HCT116 (cell line): ENCODE data around the gene CTIF. TPM values are rescaled to one million over a fixed set of nuclear protein-coding genes. Genes with fewer than 3 reads are reported as not detected.

Source experiments
- ATAC-seq: fragments of 200-7000 bp; cut with Tn5 transposase; 2 replicates; pipeline ENCODE4 v1.9.1; 2020; ENCODE audit warnings: mild to moderate bottlenecking, moderate library complexity
- BruUV-seq: library from RNA; stranded (reverse); fragments of 400-500 nt; replicated peaks from 2 replicates; lab custom pipeline; 2021; lab: Mats Ljungman, UMichigan
- CTCF ChIA-PET: fragments of 300-600 bp; sonication (Branson Sonifier 250); formaldehyde crosslinking; loops from one replicate; lab custom pipeline; 2021; ENCODE audit warnings: antibody characterized with exemption; lab: Charles Lee
- POLR2A ChIA-PET: fragments of 300-600, 350-600 bp; sonication (Branson Sonifier 250); formaldehyde crosslinking; loops from one replicate; lab custom pipeline; 2021; ENCODE audit warnings: antibody characterized with exemption; lab: Charles Lee
- RAD21 ChIA-PET, 2 experiments: fragments of 300-600 bp; sonication (Branson Sonifier 250); formaldehyde crosslinking; loops; one replicate each; lab custom pipeline; 2023; ENCODE audit warnings: low total read pairs in 2 of 2; ENCODE audit not compliant: uncharacterized antibody in 2 of 2, unreplicated experiment in 2 of 2, low non-redundant PET in 1 of 2; lab: Charles Lee
- DNase-seq: peaks from one replicate; pipeline ENCODE4 v3.0.0-alpha.2; 2010; ENCODE audit warnings: low read depth, low spot score
- H2AFZ ChIP-seq: fragments of 200-600 bp; shearing (Covaris generic), sonication (generic); 2 replicates; pipeline ENCODE4 v1.6.1; 2017; ENCODE audit warnings: low read depth, mixed run types, mixed read lengths, antibody characterized with exemption, low read length; ENCODE audit not compliant: poor library complexity, severe bottlenecking
- H3K27ac ChIP-seq: 2 replicates; pipeline ENCODE4 v1.5.1; 2012; ENCODE audit warnings: low read depth, low read length
- H3K27me3 ChIP-seq: fragments of 200-600 bp; sonication (generic); 2 replicates; pipeline ENCODE4 v1.6.1; 2016; ENCODE audit warnings: mixed run types, low read length, mixed read lengths; ENCODE audit not compliant: insufficient read depth
- H3K36me3 ChIP-seq, 2 experiments: fragments of 200-500 bp in 1 of 2; fragments of 200-600 bp in 1 of 2; sonication (Bioruptor generic) in 1 of 2; sonication (generic) in 1 of 2; 2 replicates each; pipeline versions ENCODE4 v1.5.1 to v1.6.1; 2014 to 2016; ENCODE audit warnings: low read length in 2 of 2, inconsistent platforms in 1 of 2, mixed read lengths in 1 of 2, mixed run types in 1 of 2; ENCODE audit not compliant: insufficient read depth in 2 of 2, control insufficient read depth in 1 of 2
- H3K4me1 ChIP-seq, 2 experiments: fragments of 200-600 bp in 1 of 2; sonication (generic) in 1 of 2; 2 replicates each; pipeline versions ENCODE4 v1.5.1 to v1.6.1; 2012 to 2017; ENCODE audit warnings: low read length in 2 of 2, inconsistent platforms in 1 of 2, mild to moderate bottlenecking in 1 of 2, mixed read lengths in 1 of 2, mixed run types in 1 of 2, moderate library complexity in 1 of 2; ENCODE audit not compliant: insufficient read depth in 2 of 2, control insufficient read depth in 1 of 2
- H3K4me2 ChIP-seq: fragments of 200-600 bp; sonication (generic); 2 replicates; pipeline ENCODE4 v1.6.1; 2017; ENCODE audit warnings: mixed run types, low read length, mixed read lengths
- H3K4me3 ChIP-seq, 2 experiments: fragments of 200-600 bp in 1 of 2; sonication (generic) in 1 of 2; replicated peaks in 1 of 2; 2 replicates each; pipeline ENCODE4 v1.5.1; 2011 to 2016; ENCODE audit warnings: low read length in 2 of 2, control low read depth in 1 of 2, low read depth in 1 of 2, mild to moderate bottlenecking in 1 of 2, mixed read lengths in 1 of 2, mixed run types in 1 of 2
- H3K79me2 ChIP-seq: fragments of 200-600 bp; sonication (generic); 2 replicates; pipeline ENCODE4 v1.6.1; 2017; ENCODE audit warnings: mild to moderate bottlenecking, mixed run types, low read length, moderate library complexity, mixed read lengths; ENCODE audit not compliant: insufficient read depth
- H3K9ac ChIP-seq: fragments of 200-600 bp; sonication (generic); 2 replicates; pipeline ENCODE4 v1.6.1; 2016; ENCODE audit warnings: low read length, mixed read lengths
- H3K9me2 ChIP-seq: fragments of 200-600 bp; sonication (generic), shearing (Covaris generic); 2 replicates; pipeline ENCODE4 v1.6.1; 2017; ENCODE audit warnings: mixed run types, mild to moderate bottlenecking, moderate library complexity; ENCODE audit not compliant: insufficient read depth
- H3K9me3 ChIP-seq, 2 experiments: fragments of 200-500 bp in 1 of 2; fragments of 200-600 bp in 1 of 2; sonication (Bioruptor generic) in 1 of 2; sonication (generic) in 1 of 2; 2 replicates each; pipeline ENCODE4 v1.6.1; 2014 to 2017; ENCODE audit warnings: low read length in 2 of 2, mixed read lengths in 2 of 2, inconsistent platforms in 1 of 2, low read depth in 1 of 2, mild to moderate bottlenecking in 1 of 2, mixed run types in 1 of 2, moderate library complexity in 1 of 2; ENCODE audit not compliant: control insufficient read depth in 1 of 2, insufficient read depth in 1 of 2
- H4K20me1 ChIP-seq: fragments of 200-600 bp; sonication (generic), shearing (Covaris generic); 2 replicates; pipeline ENCODE4 v1.6.1; 2017; ENCODE audit warnings: mixed run types, mild to moderate bottlenecking, moderate library complexity; ENCODE audit not compliant: insufficient read depth
- CEBPB ChIP-seq: IDR thresholded peaks from 2 replicates; pipeline ENCODE4 v1.6.1; 2012; ENCODE audit warnings: low read depth
- CTCF ChIP-seq, 3 experiments: fragments of 200-600 bp in 1 of 3; sonication (generic) in 1 of 3; IDR thresholded peaks in 2 of 3; conservative IDR thresholded peaks in 1 of 3; 2 replicates each; pipeline ENCODE4 v1.5.1; 2012 to 2017; ENCODE audit warnings: low read depth in 2 of 3, low read length in 2 of 3, antibody characterized with exemption in 1 of 3, borderline replicate concordance in 1 of 3, control low read depth in 1 of 3, mild to moderate bottlenecking in 1 of 3, mixed read lengths in 1 of 3, mixed run types in 1 of 3, moderate library complexity in 1 of 3; ENCODE audit not compliant: insufficient read depth in 1 of 3
- EZH2 ChIP-seq: fragments of 200-600 bp; sonication (generic); IDR thresholded peaks from 2 replicates; pipeline ENCODE4 v1.6.1; 2017; ENCODE audit warnings: antibody characterized with exemption, mixed run types
- EZH2phosphoT487 ChIP-seq: fragments of 200-600 bp; IDR thresholded peaks from 2 replicates; pipeline ENCODE4 v1.6.1; 2018; ENCODE audit warnings: antibody characterized with exemption, borderline replicate concordance
- FOSL1 ChIP-seq: IDR thresholded peaks from 2 replicates; pipeline ENCODE4 v1.6.1; 2012; ENCODE audit warnings: low read depth
- TCF7L2 ChIP-seq: IDR thresholded peaks from 2 replicates; pipeline ENCODE4 v1.7.0; 2011; ENCODE audit warnings: borderline replicate concordance, inconsistent platforms; ENCODE audit not compliant: insufficient read depth, insufficient read length; ENCODE audit errors: extremely low read depth
- YY1 ChIP-seq: IDR thresholded peaks from 2 replicates; pipeline ENCODE4 v1.6.1; 2011; ENCODE audit warnings: low read length, low read depth, moderate library complexity, mild to moderate bottlenecking; ENCODE audit not compliant: insufficient replicate concordance; ENCODE audit errors: extremely low read depth
- ZBTB33 ChIP-seq: IDR thresholded peaks from 2 replicates; pipeline ENCODE4 v1.6.1; 2011; ENCODE audit warnings: mild to moderate bottlenecking, low read length, moderate library complexity; ENCODE audit not compliant: insufficient replicate concordance; ENCODE audit errors: extremely low read depth
- intact Hi-C: fragments of 100-400 bp; cut with micrococcal nuclease; formaldehyde crosslinking; loops from 2 replicates; pipeline ENCODE4 v1.10.0; 2022
- total RNA-seq: library from RNA; stranded (reverse); gene quantifications from one replicate; pipeline ENCODE4 v1.2.1, GENCODE V29; 2021; ENCODE audit not compliant: unreplicated experiment
- TF ChIP-seq, protein P1 (sequence below): IDR thresholded peaks from 2 replicates; pipeline ENCODE4 v1.6.1; 2012; ENCODE audit warnings: low read depth

The CTIF gene
- total RNA-seq, 1 experiment from 2014 or later, result 19.7 TPM

DNA sequence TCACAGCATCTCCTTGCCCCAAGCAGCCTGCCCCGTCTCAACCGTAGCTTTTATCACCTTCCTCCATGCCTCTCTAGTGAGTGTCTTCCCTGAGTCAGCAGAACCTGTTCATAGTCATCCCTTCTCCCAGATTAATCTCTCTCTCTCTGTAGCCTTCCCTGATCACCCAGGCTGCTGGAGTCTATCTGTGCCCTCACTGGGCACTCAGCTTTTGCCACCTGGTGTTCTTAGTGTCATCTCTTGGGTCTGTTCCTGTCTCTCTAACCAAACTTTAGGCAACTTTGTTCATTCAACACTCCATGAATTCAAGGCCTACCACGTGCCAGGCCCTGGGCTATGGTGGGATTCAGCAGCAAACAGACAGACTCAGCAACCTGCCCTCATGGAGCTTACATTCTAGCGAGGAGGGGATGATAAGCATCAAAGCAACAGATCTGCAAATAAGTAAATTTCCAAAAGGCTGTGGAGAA is 252.8 kb downstream of the CTIF start:
- intact Hi-C loops, result no loop called here
- Histone ChIP-seq H3K4me2 (no peak overlapping the region), H3K9me3 (no peaks in the 10 kb centered on the region), H3K27ac (no peak overlapping the region), H3K4me3 (no peak overlapping the region), H3K9me2 (no peaks in the 10 kb centered on the region), H3K79me2 (no peaks in the 10 kb centered on the region), H2AFZ (no peak overlapping the region), H3K9ac (no peak overlapping the region), H3K27me3 (no peaks in the 10 kb centered on the region), H3K36me3 (no peaks in the 10 kb centered on the region), H3K4me1 (peaks cover 17 to 28% of the 10 kb centered on the region in 2 experiments), H4K20me1 (no peaks in the 10 kb centered on the region)
- DNase-seq, result no peak
- TF ChIP-seq FOSL1 (no peak), EZH2phosphoT487 (no peak), TCF7L2 (no peak), CTCF (IDR thresholded peaks at IDR 0.05 in 2 of 3, conservative IDR thresholded peaks at IDR 0.05 in 1 of 3; ENCODE audit: borderline replicate concordance in 1 of 3, insufficient read depth in 1 of 3, low read depth in 2 of 3, low read length in 2 of 3) (no peak), YY1 (no peak), CEBPB (no peak), ZBTB33 (no peak), EZH2 (no peak)
- TF ChIP-seq, protein P1, sequence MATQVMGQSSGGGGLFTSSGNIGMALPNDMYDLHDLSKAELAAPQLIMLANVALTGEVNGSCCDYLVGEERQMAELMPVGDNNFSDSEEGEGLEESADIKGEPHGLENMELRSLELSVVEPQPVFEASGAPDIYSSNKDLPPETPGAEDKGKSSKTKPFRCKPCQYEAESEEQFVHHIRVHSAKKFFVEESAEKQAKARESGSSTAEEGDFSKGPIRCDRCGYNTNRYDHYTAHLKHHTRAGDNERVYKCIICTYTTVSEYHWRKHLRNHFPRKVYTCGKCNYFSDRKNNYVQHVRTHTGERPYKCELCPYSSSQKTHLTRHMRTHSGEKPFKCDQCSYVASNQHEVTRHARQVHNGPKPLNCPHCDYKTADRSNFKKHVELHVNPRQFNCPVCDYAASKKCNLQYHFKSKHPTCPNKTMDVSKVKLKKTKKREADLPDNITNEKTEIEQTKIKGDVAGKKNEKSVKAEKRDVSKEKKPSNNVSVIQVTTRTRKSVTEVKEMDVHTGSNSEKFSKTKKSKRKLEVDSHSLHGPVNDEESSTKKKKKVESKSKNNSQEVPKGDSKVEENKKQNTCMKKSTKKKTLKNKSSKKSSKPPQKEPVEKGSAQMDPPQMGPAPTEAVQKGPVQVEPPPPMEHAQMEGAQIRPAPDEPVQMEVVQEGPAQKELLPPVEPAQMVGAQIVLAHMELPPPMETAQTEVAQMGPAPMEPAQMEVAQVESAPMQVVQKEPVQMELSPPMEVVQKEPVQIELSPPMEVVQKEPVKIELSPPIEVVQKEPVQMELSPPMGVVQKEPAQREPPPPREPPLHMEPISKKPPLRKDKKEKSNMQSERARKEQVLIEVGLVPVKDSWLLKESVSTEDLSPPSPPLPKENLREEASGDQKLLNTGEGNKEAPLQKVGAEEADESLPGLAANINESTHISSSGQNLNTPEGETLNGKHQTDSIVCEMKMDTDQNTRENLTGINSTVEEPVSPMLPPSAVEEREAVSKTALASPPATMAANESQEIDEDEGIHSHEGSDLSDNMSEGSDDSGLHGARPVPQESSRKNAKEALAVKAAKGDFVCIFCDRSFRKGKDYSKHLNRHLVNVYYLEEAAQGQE, result no peak
- POLR2A ChIA-PET, result no interaction called here
- CTCF ChIA-PET, result interaction anchor here (1.0 kb wide), 1 partner anchor 15 kb away, joined by 3 read pairs; no protein-coding TSS in a partner anchor
- ATAC-seq, result no peak
- no TSS peak for BruUV-seq
- RAD21 ChIA-PET, result no interaction called here
